Uterus (tissue), 2 donors: ENCODE results near the gene HADH.

Source experiments
- POLR2A ChIP-seq, 2 donors: fragments of 450-650 bp; IDR thresholded peaks; one replicate each; pipeline ENCODE4 v1.6.1; 2016; ENCODE audit warnings: antibody characterized with exemption in 2 of 2, mild to moderate bottlenecking in 1 of 2, moderate library complexity in 1 of 2
- TF ChIP-seq, protein P1 (sequence below), 4 experiments: fragments of 200-600 bp in 2 of 4; fragments of 450-650 bp in 2 of 4; sonication (generic) in 2 of 4; IDR thresholded peaks; one replicate each; pipeline ENCODE4 v1.5.1; 2016 to 2019; ENCODE audit warnings: antibody characterized with exemption in 4 of 4, mild to moderate bottlenecking in 2 of 4, moderate library complexity in 1 of 4

DNA sequence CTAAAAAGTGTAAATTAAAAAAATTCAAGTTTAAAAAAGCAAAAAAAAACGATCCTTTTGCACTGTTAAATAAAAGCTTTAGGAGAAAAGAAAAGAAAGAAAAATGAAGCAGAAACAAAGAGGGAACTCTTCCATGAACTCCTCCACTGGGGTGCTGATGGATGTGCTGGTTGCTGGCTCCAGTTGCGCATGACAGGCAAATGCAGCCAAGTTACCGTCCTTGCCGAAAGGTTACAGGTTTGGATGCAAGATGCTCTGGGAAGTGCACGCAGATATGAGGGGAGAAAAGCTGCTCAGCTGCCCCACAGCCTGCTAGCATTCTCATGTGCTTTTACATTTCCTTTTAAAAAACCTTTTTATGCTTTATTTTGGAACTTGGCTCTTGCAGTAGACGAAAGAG lies 58.5 kb downstream of the HADH start:
- TF ChIP-seq, protein P1, sequence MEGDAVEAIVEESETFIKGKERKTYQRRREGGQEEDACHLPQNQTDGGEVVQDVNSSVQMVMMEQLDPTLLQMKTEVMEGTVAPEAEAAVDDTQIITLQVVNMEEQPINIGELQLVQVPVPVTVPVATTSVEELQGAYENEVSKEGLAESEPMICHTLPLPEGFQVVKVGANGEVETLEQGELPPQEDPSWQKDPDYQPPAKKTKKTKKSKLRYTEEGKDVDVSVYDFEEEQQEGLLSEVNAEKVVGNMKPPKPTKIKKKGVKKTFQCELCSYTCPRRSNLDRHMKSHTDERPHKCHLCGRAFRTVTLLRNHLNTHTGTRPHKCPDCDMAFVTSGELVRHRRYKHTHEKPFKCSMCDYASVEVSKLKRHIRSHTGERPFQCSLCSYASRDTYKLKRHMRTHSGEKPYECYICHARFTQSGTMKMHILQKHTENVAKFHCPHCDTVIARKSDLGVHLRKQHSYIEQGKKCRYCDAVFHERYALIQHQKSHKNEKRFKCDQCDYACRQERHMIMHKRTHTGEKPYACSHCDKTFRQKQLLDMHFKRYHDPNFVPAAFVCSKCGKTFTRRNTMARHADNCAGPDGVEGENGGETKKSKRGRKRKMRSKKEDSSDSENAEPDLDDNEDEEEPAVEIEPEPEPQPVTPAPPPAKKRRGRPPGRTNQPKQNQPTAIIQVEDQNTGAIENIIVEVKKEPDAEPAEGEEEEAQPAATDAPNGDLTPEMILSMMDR (IDR thresholded peaks at IDR 0.05): no peak
- no peak for TF ChIP-seq POLR2A (IDR thresholded peaks at IDR 0.05)
